Measurements from ENCODE around the gene EPN2. TPM values are rescaled to one million over a fixed set of nuclear protein-coding genes. Genes with fewer than 3 reads are reported as not detected.

EPN2 gene
- polyA plus RNA-seq, 1 donor from 2014 or later = 37.8 TPM

DNA sequence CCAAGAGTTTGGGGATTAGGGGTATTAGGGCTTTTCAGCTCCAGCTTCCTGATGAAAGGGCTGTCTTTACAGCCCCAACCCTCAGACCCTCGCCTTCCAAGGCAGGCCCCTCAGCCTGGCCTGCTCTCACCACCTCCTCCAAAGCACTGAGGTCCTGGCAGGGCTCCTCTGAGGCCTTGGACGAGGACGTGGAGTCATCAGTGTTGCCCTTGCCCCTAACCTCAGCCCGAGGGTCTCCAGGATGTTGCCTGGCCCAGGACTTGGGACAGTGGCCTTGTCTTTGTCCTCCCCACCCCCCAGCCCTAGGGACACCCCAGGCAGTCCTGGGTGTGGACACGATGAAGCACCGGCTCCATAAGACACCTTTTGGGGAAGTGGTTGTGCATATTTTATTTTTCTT, 97.2 kb downstream of the EPN2 start:
- H3F3A ChIP-seq (ENCODE audit: insufficient read depth, low read length, poor library complexity, severe bottlenecking) = no peaks in the 10 kb centered on the region
- no peak overlapping the region for H3K9ac ChIP-seq (ENCODE audit: low read length)
- H3K27me3 ChIP-seq (ENCODE audit: insufficient read depth, low read depth, low read length) = no peaks in the 10 kb centered on the region
- H3K79me2 ChIP-seq (replicated peaks; ENCODE audit: insufficient read depth, low read length) = no peaks in the 10 kb centered on the region
- H3K4me3 ChIP-seq (ENCODE audit: low read length) = no peak overlapping the region
- no peak overlapping the region for H2AFZ ChIP-seq (ENCODE audit: low read depth, low read length)
- no peaks in the 10 kb centered on the region for H3K36me3 ChIP-seq (ENCODE audit: insufficient read depth, low read length)
- H3K4me2 ChIP-seq (ENCODE audit: low read length) = no peak overlapping the region
- H3K9me3 ChIP-seq (ENCODE audit: low read length) = no peaks in the 10 kb centered on the region
- H3K27ac ChIP-seq (ENCODE audit: low read length) = no peak overlapping the region
- no peaks in the 10 kb centered on the region for H3K9me2 ChIP-seq (ENCODE audit: insufficient read depth, low read length)
- no peaks in the 10 kb centered on the region for H4K20me1 ChIP-seq (ENCODE audit: insufficient read depth)
- TF ChIP-seq EZH2 (IDR thresholded peaks at IDR 0.05; ENCODE audit: borderline replicate concordance, insufficient read depth, low read length, poor library complexity, severe bottlenecking) = no peak
- no peak for TF ChIP-seq MXI1 (conservative IDR thresholded peaks at IDR 0.05; ENCODE audit: poor library complexity, severe bottlenecking)
- no peak for TF ChIP-seq RAD21 (conservative IDR thresholded peaks at IDR 0.05)
- TF ChIP-seq SMC3 (conservative IDR thresholded peaks at IDR 0.05; ENCODE audit: poor library complexity) = no peak
- no peak for TF ChIP-seq POLR2AphosphoS5 (IDR thresholded peaks at IDR 0.05)
- TF ChIP-seq EP300 (conservative IDR thresholded peaks at IDR 0.05; ENCODE audit: poor library complexity, severe bottlenecking) = no peak
- TF ChIP-seq, protein P1, sequence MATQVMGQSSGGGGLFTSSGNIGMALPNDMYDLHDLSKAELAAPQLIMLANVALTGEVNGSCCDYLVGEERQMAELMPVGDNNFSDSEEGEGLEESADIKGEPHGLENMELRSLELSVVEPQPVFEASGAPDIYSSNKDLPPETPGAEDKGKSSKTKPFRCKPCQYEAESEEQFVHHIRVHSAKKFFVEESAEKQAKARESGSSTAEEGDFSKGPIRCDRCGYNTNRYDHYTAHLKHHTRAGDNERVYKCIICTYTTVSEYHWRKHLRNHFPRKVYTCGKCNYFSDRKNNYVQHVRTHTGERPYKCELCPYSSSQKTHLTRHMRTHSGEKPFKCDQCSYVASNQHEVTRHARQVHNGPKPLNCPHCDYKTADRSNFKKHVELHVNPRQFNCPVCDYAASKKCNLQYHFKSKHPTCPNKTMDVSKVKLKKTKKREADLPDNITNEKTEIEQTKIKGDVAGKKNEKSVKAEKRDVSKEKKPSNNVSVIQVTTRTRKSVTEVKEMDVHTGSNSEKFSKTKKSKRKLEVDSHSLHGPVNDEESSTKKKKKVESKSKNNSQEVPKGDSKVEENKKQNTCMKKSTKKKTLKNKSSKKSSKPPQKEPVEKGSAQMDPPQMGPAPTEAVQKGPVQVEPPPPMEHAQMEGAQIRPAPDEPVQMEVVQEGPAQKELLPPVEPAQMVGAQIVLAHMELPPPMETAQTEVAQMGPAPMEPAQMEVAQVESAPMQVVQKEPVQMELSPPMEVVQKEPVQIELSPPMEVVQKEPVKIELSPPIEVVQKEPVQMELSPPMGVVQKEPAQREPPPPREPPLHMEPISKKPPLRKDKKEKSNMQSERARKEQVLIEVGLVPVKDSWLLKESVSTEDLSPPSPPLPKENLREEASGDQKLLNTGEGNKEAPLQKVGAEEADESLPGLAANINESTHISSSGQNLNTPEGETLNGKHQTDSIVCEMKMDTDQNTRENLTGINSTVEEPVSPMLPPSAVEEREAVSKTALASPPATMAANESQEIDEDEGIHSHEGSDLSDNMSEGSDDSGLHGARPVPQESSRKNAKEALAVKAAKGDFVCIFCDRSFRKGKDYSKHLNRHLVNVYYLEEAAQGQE (IDR thresholded peaks at IDR 0.05; ENCODE audit: borderline replicate concordance) = no peak
- TF ChIP-seq, protein P2, sequence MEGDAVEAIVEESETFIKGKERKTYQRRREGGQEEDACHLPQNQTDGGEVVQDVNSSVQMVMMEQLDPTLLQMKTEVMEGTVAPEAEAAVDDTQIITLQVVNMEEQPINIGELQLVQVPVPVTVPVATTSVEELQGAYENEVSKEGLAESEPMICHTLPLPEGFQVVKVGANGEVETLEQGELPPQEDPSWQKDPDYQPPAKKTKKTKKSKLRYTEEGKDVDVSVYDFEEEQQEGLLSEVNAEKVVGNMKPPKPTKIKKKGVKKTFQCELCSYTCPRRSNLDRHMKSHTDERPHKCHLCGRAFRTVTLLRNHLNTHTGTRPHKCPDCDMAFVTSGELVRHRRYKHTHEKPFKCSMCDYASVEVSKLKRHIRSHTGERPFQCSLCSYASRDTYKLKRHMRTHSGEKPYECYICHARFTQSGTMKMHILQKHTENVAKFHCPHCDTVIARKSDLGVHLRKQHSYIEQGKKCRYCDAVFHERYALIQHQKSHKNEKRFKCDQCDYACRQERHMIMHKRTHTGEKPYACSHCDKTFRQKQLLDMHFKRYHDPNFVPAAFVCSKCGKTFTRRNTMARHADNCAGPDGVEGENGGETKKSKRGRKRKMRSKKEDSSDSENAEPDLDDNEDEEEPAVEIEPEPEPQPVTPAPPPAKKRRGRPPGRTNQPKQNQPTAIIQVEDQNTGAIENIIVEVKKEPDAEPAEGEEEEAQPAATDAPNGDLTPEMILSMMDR (IDR thresholded peaks at IDR 0.05; ENCODE audit: poor library complexity, severe bottlenecking) = no peak
- TF ChIP-seq TAF1 (IDR thresholded peaks at IDR 0.05; ENCODE audit: low read depth) = no peak

- H3F3A ChIP-seq (ENCODE audit: insufficient read depth, low read length, poor library complexity, severe bottlenecking) = no peaks in the 10 kb centered on the region
- H3K27me3 ChIP-seq (ENCODE audit: insufficient read depth, low read depth, low read length) = no peaks in the 10 kb centered on the region
- no peaks in the 10 kb centered on the region for H3K36me3 ChIP-seq (ENCODE audit: insufficient read depth, low read length)
- no peak for TF ChIP-seq EP300 (conservative IDR thresholded peaks at IDR 0.05; ENCODE audit: poor library complexity, severe bottlenecking)
- no peak for TF ChIP-seq MXI1 (conservative IDR thresholded peaks at IDR 0.05; ENCODE audit: poor library complexity, severe bottlenecking)
- TF ChIP-seq, protein P1 (IDR thresholded peaks at IDR 0.05; ENCODE audit: borderline replicate concordance) = no peak
- TF ChIP-seq TAF1 (IDR thresholded peaks at IDR 0.05; ENCODE audit: low read depth) = no peak
- no peak for TF ChIP-seq EZH2 (IDR thresholded peaks at IDR 0.05; ENCODE audit: borderline replicate concordance, insufficient read depth, low read length, poor library complexity, severe bottlenecking)
- TF ChIP-seq, protein P2 (IDR thresholded peaks at IDR 0.05; ENCODE audit: poor library complexity, severe bottlenecking) = no peak
- no peak for TF ChIP-seq POLR2AphosphoS5 (IDR thresholded peaks at IDR 0.05)
- no peak for TF ChIP-seq SMC3 (conservative IDR thresholded peaks at IDR 0.05; ENCODE audit: poor library complexity)
- no peak for TF ChIP-seq RAD21 (conservative IDR thresholded peaks at IDR 0.05)
- no peaks in the 10 kb centered on the region for H3K79me2 ChIP-seq (replicated peaks; ENCODE audit: insufficient read depth, low read length)
- H3K9me3 ChIP-seq (ENCODE audit: low read length) = no peaks in the 10 kb centered on the region
- no peak overlapping the region for H3K9ac ChIP-seq (ENCODE audit: low read length)
- H4K20me1 ChIP-seq (ENCODE audit: insufficient read depth) = no peaks in the 10 kb centered on the region
- H3K4me3 ChIP-seq (ENCODE audit: low read length) = no peak overlapping the region
- no peak overlapping the region for H3K27ac ChIP-seq (ENCODE audit: low read length)
- H2AFZ ChIP-seq (ENCODE audit: low read depth, low read length) = no peak overlapping the region
- no peaks in the 10 kb centered on the region for H3K9me2 ChIP-seq (ENCODE audit: insufficient read depth, low read length)
- H3K4me2 ChIP-seq (ENCODE audit: low read length) = no peak overlapping the region
These were observed 98.9 kb downstream of the EPN2 start for GRCh38 chr17:19335951-19336631.
